ENCODE measurements around the gene TMED4. TPM values are rescaled to one million over a fixed set of nuclear protein-coding genes. Genes with fewer than 3 reads are reported as not detected.
"Not testable (repeated sequence)": the region's sequence is repeated elsewhere in the genome, so short reads cannot be mapped to it uniquely, and the experiment has no call there.

Gene TMED4
- total RNA-seq, 1 donor: 90.1 TPM

DNA sequence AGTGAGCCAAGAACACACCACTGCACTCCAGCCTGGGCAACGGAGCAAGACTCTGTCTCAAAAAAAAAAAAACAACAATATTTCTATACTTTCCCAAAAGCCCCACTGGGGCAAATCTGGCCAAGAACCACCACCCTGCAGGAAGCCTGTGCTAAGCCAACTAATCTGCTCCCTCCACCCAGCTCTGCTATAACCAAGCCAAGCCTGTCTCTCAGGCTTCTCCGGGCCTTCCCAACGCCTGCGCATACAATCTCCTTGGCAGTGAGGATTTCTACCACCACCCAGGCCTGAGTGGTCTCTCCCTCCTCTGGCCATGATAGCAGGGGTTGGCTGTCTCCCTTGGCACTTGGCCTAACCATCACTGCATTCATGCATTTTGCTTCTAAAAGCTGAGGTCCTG is 22.5 kb downstream of the TMED4 start:
- H3K27ac ChIP-seq (ENCODE audit: low read depth, low read length): no peak overlapping the region
- peaks cover 3% of the 10 kb centered on the region for H4K20me1 ChIP-seq (ENCODE audit: insufficient read depth, low read length)
- no peak overlapping the region for H2AFZ ChIP-seq (ENCODE audit: low read length)
- H3K27me3 ChIP-seq (ENCODE audit: insufficient read depth, low read length): no peaks in the 10 kb centered on the region
- no peak overlapping the region for H3K4me3 ChIP-seq (ENCODE audit: insufficient read depth, low read length)
- no peaks in the 10 kb centered on the region for H3K79me2 ChIP-seq (ENCODE audit: insufficient read depth, low read length)
- H3K4me2 ChIP-seq (ENCODE audit: insufficient read depth, low read length): no peak overlapping the region
- DNase-seq (ENCODE audit: insufficient read length, low spot score, missing footprints): no peak
- H3K36me3 ChIP-seq (ENCODE audit: insufficient read depth, low read length): peaks cover 4% of the 10 kb centered on the region
- H3K9me3 ChIP-seq (ENCODE audit: low read depth, low read length): no peaks in the 10 kb centered on the region
- peaks cover 3% of the 10 kb centered on the region for H3K4me1 ChIP-seq (ENCODE audit: insufficient read depth, low read length)
- TF ChIP-seq, protein P1, sequence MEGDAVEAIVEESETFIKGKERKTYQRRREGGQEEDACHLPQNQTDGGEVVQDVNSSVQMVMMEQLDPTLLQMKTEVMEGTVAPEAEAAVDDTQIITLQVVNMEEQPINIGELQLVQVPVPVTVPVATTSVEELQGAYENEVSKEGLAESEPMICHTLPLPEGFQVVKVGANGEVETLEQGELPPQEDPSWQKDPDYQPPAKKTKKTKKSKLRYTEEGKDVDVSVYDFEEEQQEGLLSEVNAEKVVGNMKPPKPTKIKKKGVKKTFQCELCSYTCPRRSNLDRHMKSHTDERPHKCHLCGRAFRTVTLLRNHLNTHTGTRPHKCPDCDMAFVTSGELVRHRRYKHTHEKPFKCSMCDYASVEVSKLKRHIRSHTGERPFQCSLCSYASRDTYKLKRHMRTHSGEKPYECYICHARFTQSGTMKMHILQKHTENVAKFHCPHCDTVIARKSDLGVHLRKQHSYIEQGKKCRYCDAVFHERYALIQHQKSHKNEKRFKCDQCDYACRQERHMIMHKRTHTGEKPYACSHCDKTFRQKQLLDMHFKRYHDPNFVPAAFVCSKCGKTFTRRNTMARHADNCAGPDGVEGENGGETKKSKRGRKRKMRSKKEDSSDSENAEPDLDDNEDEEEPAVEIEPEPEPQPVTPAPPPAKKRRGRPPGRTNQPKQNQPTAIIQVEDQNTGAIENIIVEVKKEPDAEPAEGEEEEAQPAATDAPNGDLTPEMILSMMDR (IDR thresholded peaks at IDR 0.05; ENCODE audit: extremely low read depth, low read depth, low read length): no peak

DNA sequence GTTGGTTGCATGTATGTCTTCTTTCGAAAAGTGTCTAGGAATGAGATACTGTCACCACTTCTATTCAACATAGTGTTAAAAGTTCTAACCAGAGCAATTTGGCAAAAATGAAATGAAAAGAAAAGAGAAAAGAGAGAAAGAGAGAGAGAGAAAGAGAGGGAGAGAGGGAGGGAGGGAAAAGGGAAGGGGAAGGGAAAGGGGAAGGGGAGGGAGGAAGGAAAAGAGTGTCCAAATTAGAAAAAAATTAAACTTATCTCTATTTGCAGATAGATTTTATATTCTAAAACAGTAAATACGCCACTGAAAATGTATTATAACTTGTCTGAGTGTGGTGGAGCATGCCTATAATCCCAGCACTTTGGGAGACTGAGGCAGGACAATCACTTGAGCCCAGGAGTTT is 24.5 kb downstream of the TMED4 start:
- no peak for DNase-seq (ENCODE audit: insufficient read length, low spot score, missing footprints)
- TF ChIP-seq, protein P1 (IDR thresholded peaks at IDR 0.05; ENCODE audit: extremely low read depth, low read depth, low read length): no peak
- H2AFZ ChIP-seq (ENCODE audit: low read length): no peak overlapping the region
- no peaks in the 10 kb centered on the region for H3K79me2 ChIP-seq (ENCODE audit: insufficient read depth, low read length)
- no peaks in the 10 kb centered on the region for H3K36me3 ChIP-seq (ENCODE audit: insufficient read depth, low read length)
- H3K27ac ChIP-seq (ENCODE audit: low read depth, low read length): no peak overlapping the region
- H3K27me3 ChIP-seq (ENCODE audit: insufficient read depth, low read length): no peaks in the 10 kb centered on the region
- peaks cover 3% of the 10 kb centered on the region for H3K4me1 ChIP-seq (ENCODE audit: insufficient read depth, low read length)
- H3K9me3 ChIP-seq (ENCODE audit: low read depth, low read length): no peaks in the 10 kb centered on the region
- no peaks in the 10 kb centered on the region for H4K20me1 ChIP-seq (ENCODE audit: insufficient read depth, low read length)
- H3K4me2 ChIP-seq (ENCODE audit: insufficient read depth, low read length): no peak overlapping the region
- no peak overlapping the region for H3K4me3 ChIP-seq (ENCODE audit: insufficient read depth, low read length)

DNA sequence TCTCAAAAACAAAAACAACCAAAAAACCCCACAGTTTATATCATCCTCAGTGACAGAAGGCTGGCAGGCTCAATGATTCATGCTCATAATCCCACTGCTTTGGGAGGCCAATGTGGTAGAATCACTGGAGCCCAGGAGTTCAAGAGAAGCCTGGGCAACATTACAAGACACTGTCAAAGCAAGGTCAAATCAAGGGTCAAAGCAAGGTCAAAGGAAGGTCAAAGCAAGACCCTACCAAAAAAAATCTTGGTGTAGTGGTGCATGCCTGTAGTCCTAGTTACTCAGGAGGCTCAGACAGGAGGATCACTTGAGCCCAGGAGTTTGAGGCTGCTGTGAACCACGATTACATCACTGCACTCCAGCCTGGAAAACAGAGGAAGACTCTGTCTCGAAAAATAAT is 26.7 kb downstream of the TMED4 start:
- H3K27me3 ChIP-seq (ENCODE audit: insufficient read depth, low read length): peaks cover 2% of the 10 kb centered on the region
- H3K4me1 ChIP-seq (ENCODE audit: insufficient read depth, low read length): no peaks in the 10 kb centered on the region
- H3K27ac ChIP-seq (ENCODE audit: low read depth, low read length): no peak overlapping the region
- TF ChIP-seq, protein P1 (IDR thresholded peaks at IDR 0.05; ENCODE audit: extremely low read depth, low read depth, low read length): no peak
- H3K9me3 ChIP-seq (ENCODE audit: low read depth, low read length): no peaks in the 10 kb centered on the region
- H3K36me3 ChIP-seq (ENCODE audit: insufficient read depth, low read length): no peaks in the 10 kb centered on the region
- no peaks in the 10 kb centered on the region for H3K79me2 ChIP-seq (ENCODE audit: insufficient read depth, low read length)
- H3K4me3 ChIP-seq (ENCODE audit: insufficient read depth, low read length): no peak overlapping the region
- no peaks in the 10 kb centered on the region for H4K20me1 ChIP-seq (ENCODE audit: insufficient read depth, low read length)
- H2AFZ ChIP-seq (ENCODE audit: low read length): no peak overlapping the region
- DNase-seq (ENCODE audit: insufficient read length, low spot score, missing footprints): no peak
- H3K4me2 ChIP-seq (ENCODE audit: insufficient read depth, low read length): no peak overlapping the region

DNA sequence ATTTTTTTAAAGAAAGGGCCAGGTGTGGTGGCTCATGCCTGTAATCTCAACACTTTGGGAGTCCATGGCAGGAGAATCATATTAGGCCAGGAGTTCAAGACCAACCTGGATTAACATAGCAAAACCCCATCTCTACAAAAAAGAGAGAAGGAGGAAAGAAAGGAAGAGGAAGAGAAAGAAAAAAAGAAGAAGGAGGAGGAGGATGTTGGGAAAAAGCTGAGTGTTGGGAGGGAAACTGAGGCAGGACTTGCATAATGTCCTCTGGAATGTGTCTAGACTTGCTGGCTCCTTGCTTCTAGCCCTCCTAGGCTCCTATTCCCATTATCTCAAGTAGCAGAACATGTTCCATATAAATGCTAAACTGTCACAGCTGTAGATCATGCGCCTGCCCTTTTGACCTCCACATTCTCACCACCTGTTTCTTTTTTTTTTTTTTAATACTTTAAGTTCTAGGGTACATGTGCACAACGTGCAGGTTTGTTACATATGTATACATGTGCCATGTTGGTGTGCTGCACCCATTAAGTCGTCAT is 29.5 kb downstream of the TMED4 start:
- H3K4me1 ChIP-seq (ENCODE audit: insufficient read depth, low read length); H3K27ac ChIP-seq (ENCODE audit: low read depth, low read length); H3K36me3 ChIP-seq (ENCODE audit: insufficient read depth, low read length); H2AFZ ChIP-seq (ENCODE audit: low read length); H3K9me3 ChIP-seq (ENCODE audit: low read depth, low read length); H4K20me1 ChIP-seq (ENCODE audit: insufficient read depth, low read length); H3K79me2 ChIP-seq (ENCODE audit: insufficient read depth, low read length); H3K4me3 ChIP-seq (ENCODE audit: insufficient read depth, low read length); DNase-seq (ENCODE audit: insufficient read length, low spot score, missing footprints); H3K4me2 ChIP-seq (ENCODE audit: insufficient read depth, low read length): not testable (repeated sequence)
- H3K27me3 ChIP-seq (ENCODE audit: insufficient read depth, low read length): peaks cover 13% of the 10 kb centered on the region

All from osteoblast (primary cell).